GM21515 (cell line): ENCODE measurements around the gene PSMD11.
A peak's percentile ranks its signal among the peaks of the same experiment; 100 is the strongest.

ENCODE experiments used
- ATAC-seq: cut with Tn5 transposase; IDR thresholded peaks from one replicate; pipeline ENCODE4 v1.9.1; 2021; ENCODE audit not compliant: unreplicated experiment

PSMD11 gene

GRCh38 chr17:32463304-32463703 lies 19.0 kb downstream of the PSMD11 start:
- no peak for ATAC-seq

GRCh38 chr17:32464374-32464773 lies 20.1 kb downstream of the PSMD11 start:
- no peak for ATAC-seq

GRCh38 chr17:32467949-32468348 lies 23.6 kb downstream of the PSMD11 start:
- ATAC-seq, result no peak

- no peak for ATAC-seq
These were observed 26.3 kb downstream of the PSMD11 start for GRCh38 chr17:32470405-32471167.

- ATAC-seq, result no peak
These were observed 27.3 kb downstream of the PSMD11 start for GRCh38 chr17:32471652-32472051.

GRCh38 chr17:32475258-32475657 lies 30.9 kb downstream of the PSMD11 start:
- ATAC-seq, result no peak

- no peak for ATAC-seq
These were observed 32.9 kb downstream of the PSMD11 start for GRCh38 chr17:32477220-32477619.

GRCh38 chr17:32479074-32479617 lies 34.8 kb downstream of the PSMD11 start:
- ATAC-seq, result no peak

- ATAC-seq, result no peak
These were observed 36.9 kb downstream of the PSMD11 start for GRCh38 chr17:32481193-32481592.

- no peak for ATAC-seq
These were observed 38.4 kb downstream of the PSMD11 start for GRCh38 chr17:32482568-32483320.

GRCh38 chr17:32483451-32484019 lies 39.2 kb downstream of the PSMD11 start:
- ATAC-seq, result no peak

- no peak for ATAC-seq
These were observed 39.7 kb downstream of the PSMD11 start for GRCh38 chr17:32484041-32484461.

GRCh38 chr17:32484628-32485027 lies 40.3 kb downstream of the PSMD11 start:
- ATAC-seq, result no peak

- ATAC-seq, result no peak
These were observed 41.2 kb downstream of the PSMD11 start for GRCh38 chr17:32485261-32486110.

- ATAC-seq, result peak; percentile 35
These were observed 41.9 kb downstream of the PSMD11 start for GRCh38 chr17:32486111-32486700.

GRCh38 chr17:32486701-32487472 lies 42.6 kb downstream of the PSMD11 start, which contains the start of gene CDK5R1:
CDK5R1 (plus strand) TSS chr17:32486993; CDS start chr17:32487621, 628 bp downstream.
- peak; percentile 46 for ATAC-seq

- no peak for ATAC-seq
These were observed 43.3 kb downstream of the PSMD11 start for GRCh38 chr17:32487473-32488176.

- no peak for ATAC-seq
These were observed 43.9 kb downstream of the PSMD11 start for GRCh38 chr17:32488177-32488542.

GRCh38 chr17:32488604-32489180 lies 44.4 kb downstream of the PSMD11 start:
- ATAC-seq, result no peak
